Measurements from ENCODE around the gene ZNF605. TPM values are rescaled to one million over a fixed set of nuclear protein-coding genes. Genes with fewer than 3 reads are reported as not detected.

ZNF605 gene
- total and polyA plus RNA-seq, 9 of the 15 experiments (the other 6 are each of a cell fraction or from before 2014, with no cell fraction given): 0.45 to 1.1 (median 0.68) TPM

GRCh38 chr12:132942611-132943010 lies 13.5 kb downstream of the ZNF605 start (continued):
- TF ChIP-seq RREB1 (CRISPR knock-in tag; IDR thresholded peaks at IDR 0.05): no peak
- TF ChIP-seq FOXA1 (IDR thresholded peaks at IDR 0.05; ENCODE audit: borderline replicate concordance): no peak
- no peak for TF ChIP-seq E2F5 (CRISPR knock-in tag; IDR thresholded peaks at IDR 0.05)
- no peak for TF ChIP-seq ZBTB1 (CRISPR knock-in tag; IDR thresholded peaks at IDR 0.05; ENCODE audit: borderline replicate concordance, low read depth)
- TF ChIP-seq MTF1 (CRISPR knock-in tag; IDR thresholded peaks at IDR 0.05; ENCODE audit: borderline replicate concordance): no peak
- TF ChIP-seq CBX1 (IDR thresholded peaks at IDR 0.05; ENCODE audit: low read depth): no peak
